Measurements from ENCODE around the gene SAXO1.
"Not testable (repeated sequence)": the region's sequence is repeated elsewhere in the genome, so short reads cannot be mapped to it uniquely, and the experiment has no call there.

SAXO1 gene

GRCh38 chr9:18999173-18999785 lies 33.7 kb downstream of the SAXO1 start:
- no peak for DNase-seq (ENCODE audit: low read depth)

- DNase-seq (ENCODE audit: low read depth), result no peak
These were observed 35.9 kb downstream of the SAXO1 start for GRCh38 chr9:18997151-18997550.

- DNase-seq (ENCODE audit: low read depth), result no peak
These were observed 36.8 kb downstream of the SAXO1 start for GRCh38 chr9:18996211-18996610.

- no peak for DNase-seq (ENCODE audit: low read depth)
These were observed 38.6 kb downstream of the SAXO1 start for GRCh38 chr9:18994263-18994916.

GRCh38 chr9:18991197-18991596 lies 41.8 kb downstream of the SAXO1 start:
- DNase-seq (ENCODE audit: low read depth), result not testable (repeated sequence)

GRCh38 chr9:18990494-18990893 lies 42.5 kb downstream of the SAXO1 start:
- DNase-seq (ENCODE audit: low read depth), result no peak

- no peak for DNase-seq (ENCODE audit: low read depth)
These were observed 43.1 kb downstream of the SAXO1 start for GRCh38 chr9:18989865-18990264.

GRCh38 chr9:18989097-18989496 lies 43.9 kb downstream of the SAXO1 start:
- DNase-seq (ENCODE audit: low read depth), result no peak

- no peak for DNase-seq (ENCODE audit: low read depth)
These were observed 45.0 kb downstream of the SAXO1 start for GRCh38 chr9:18988003-18988402.

GRCh38 chr9:18985996-18986395 lies 47.0 kb downstream of the SAXO1 start:
- DNase-seq (ENCODE audit: low read depth), result no peak

- no peak for DNase-seq (ENCODE audit: low read depth)
These were observed 47.5 kb downstream of the SAXO1 start for GRCh38 chr9:18985464-18985951.

GRCh38 chr9:18982262-18982620 lies 50.8 kb downstream of the SAXO1 start:
- DNase-seq (ENCODE audit: low read depth), result no peak

GRCh38 chr9:18981476-18982261 lies 51.3 kb downstream of the SAXO1 start:
- no peak for DNase-seq (ENCODE audit: low read depth)

GRCh38 chr9:18980189-18980588 lies 52.8 kb downstream of the SAXO1 start:
- no peak for DNase-seq (ENCODE audit: low read depth)

- DNase-seq (ENCODE audit: low read depth), result no peak
These were observed 53.6 kb downstream of the SAXO1 start for GRCh38 chr9:18979367-18979766.

- no peak for DNase-seq (ENCODE audit: low read depth)
These were observed 54.8 kb downstream of the SAXO1 start for GRCh38 chr9:18978188-18978587.

- no peak for DNase-seq (ENCODE audit: low read depth)
These were observed 56.1 kb downstream of the SAXO1 start for GRCh38 chr9:18976709-18977531.

- no peak for DNase-seq (ENCODE audit: low read depth)
These were observed 56.7 kb downstream of the SAXO1 start for GRCh38 chr9:18976221-18976708.

- no peak for DNase-seq (ENCODE audit: low read depth)
These were observed 59.7 kb downstream of the SAXO1 start for GRCh38 chr9:18973348-18973747.

GRCh38 chr9:18972675-18973074 lies 60.3 kb downstream of the SAXO1 start:
- no peak for DNase-seq (ENCODE audit: low read depth)

GRCh38 chr9:18971909-18972308 lies 61.1 kb downstream of the SAXO1 start:
- DNase-seq (ENCODE audit: low read depth), result no peak

- no peak for DNase-seq (ENCODE audit: low read depth)
These were observed 61.6 kb downstream of the SAXO1 start for GRCh38 chr9:18971404-18971803.

All from activated T-cell treated with anti-CD3 and anti-CD28 coated beads for 1 hour (primary cell).